ENCODE measurements around the gene COL6A2. TPM values are rescaled to one million over a fixed set of nuclear protein-coding genes. Genes with fewer than 3 reads are reported as not detected.
"Not testable (repeated sequence)": the region's sequence is repeated elsewhere in the genome, so short reads cannot be mapped to it uniquely, and the experiment has no call there.

The COL6A2 gene
- total and polyA plus RNA-seq, 9 donors = 481 to 1,002 (median 671) TPM

GRCh38 chr21:46131588-46131837, 33.6 kb downstream of the COL6A2 start:
- Histone ChIP-seq H3K4me3 (ENCODE audit: low read length) (no peak overlapping the region), H3K27ac (ENCODE audit: low read length) (no peak overlapping the region), H3K36me3 (ENCODE audit: control insufficient read depth, insufficient read depth, low read length) (peaks cover 28% of the 10 kb centered on the region), H3K27me3 (ENCODE audit: control insufficient read depth, insufficient read depth, low read length) (peaks cover 2% of the 10 kb centered on the region), H3K4me1 (ENCODE audit: control insufficient read depth, insufficient read depth, low read length) (peaks cover 11% of the 10 kb centered on the region), H3K9me3 (replicated peaks; ENCODE audit: control insufficient read depth, low read depth, low read length) (no peaks in the 10 kb centered on the region)
- 82% methylated on average over 4 of the region's 4 CpGs for WGBS (ENCODE audit: insufficient coverage)
- DNase-seq = no peak

- Histone ChIP-seq H3K36me3 (ENCODE audit: control insufficient read depth, insufficient read depth, low read length) (peaks cover 22% of the 10 kb centered on the region), H3K4me1 (ENCODE audit: control insufficient read depth, insufficient read depth, low read length) (peaks cover 13% of the 10 kb centered on the region), H3K27ac (ENCODE audit: low read length) (no peak overlapping the region), H3K4me3 (ENCODE audit: low read length) (no peak overlapping the region), H3K9me3 (replicated peaks; ENCODE audit: control insufficient read depth, low read depth, low read length) (no peaks in the 10 kb centered on the region), H3K27me3 (ENCODE audit: control insufficient read depth, insufficient read depth, low read length) (peaks cover 2% of the 10 kb centered on the region)
- WGBS (ENCODE audit: insufficient coverage) = 93% methylated on average over 85 of the region's 85 CpGs
- no peak for DNase-seq
These were observed 34.1 kb downstream of the COL6A2 start for GRCh38 chr21:46131838-46132651.

- H3K27me3 ChIP-seq (ENCODE audit: control insufficient read depth, insufficient read depth, low read length) = peaks cover 14% of the 10 kb centered on the region
- no peak overlapping the region for H3K4me3 ChIP-seq (ENCODE audit: low read length)
- no peaks in the 10 kb centered on the region for H3K9me3 ChIP-seq (replicated peaks; ENCODE audit: control insufficient read depth, low read depth, low read length)
- peaks cover 9% of the 10 kb centered on the region for H3K4me1 ChIP-seq (ENCODE audit: control insufficient read depth, insufficient read depth, low read length)
- H3K36me3 ChIP-seq (ENCODE audit: control insufficient read depth, insufficient read depth, low read length) = peaks cover 4% of the 10 kb centered on the region
- H3K27ac ChIP-seq (ENCODE audit: low read length) = no peak overlapping the region
- DNase-seq = no peak
- 20% methylated on average over 1 of the region's 7 CpGs for WGBS (ENCODE audit: insufficient coverage)
These were observed 38.0 kb downstream of the COL6A2 start for GRCh38 chr21:46135782-46136395.

DNA sequence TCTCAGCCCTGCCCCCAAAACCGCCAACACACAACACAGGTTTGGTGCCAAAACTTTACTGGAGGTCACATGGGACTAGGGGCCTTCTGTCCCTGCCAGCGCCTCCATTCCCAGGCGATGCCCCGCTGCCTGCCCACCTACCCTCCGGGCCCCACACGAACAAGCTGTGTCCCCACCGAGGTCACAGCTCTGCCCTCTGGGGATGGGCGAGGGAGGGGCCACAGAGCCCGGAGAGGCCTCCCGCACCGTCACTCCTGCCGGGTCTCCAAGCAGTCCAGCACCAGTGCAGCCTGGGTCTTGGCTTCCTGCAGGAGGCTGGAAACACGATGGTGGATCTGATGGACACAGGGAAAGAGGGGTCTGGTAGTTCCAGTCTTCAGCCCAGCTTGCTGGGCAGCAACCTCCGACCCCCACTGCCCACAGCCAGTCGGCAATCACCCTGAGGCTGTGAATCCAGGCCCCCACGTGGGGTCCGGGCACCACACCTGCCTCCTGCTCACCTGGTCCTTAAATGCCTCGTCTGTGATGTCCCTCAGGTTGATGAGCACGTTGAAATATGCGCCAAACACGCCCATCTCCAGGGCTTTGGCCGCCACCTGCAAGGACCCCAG, 38.9 kb downstream of the COL6A2 start:
- Histone ChIP-seq H3K9me3 (replicated peaks; ENCODE audit: control insufficient read depth, low read depth, low read length) (no peaks in the 10 kb centered on the region), H3K27me3 (ENCODE audit: control insufficient read depth, insufficient read depth, low read length) (peaks cover 18% of the 10 kb centered on the region), H3K4me1 (ENCODE audit: control insufficient read depth, insufficient read depth, low read length) (peaks cover 9% of the 10 kb centered on the region), H3K4me3 (ENCODE audit: low read length) (no peak overlapping the region), H3K36me3 (ENCODE audit: control insufficient read depth, insufficient read depth, low read length) (peaks cover 4% of the 10 kb centered on the region), H3K27ac (ENCODE audit: low read length) (no peak overlapping the region)
- DNase-seq = no peak
- whole genome bisulfite sequencing (ENCODE audit: insufficient coverage) = 69% methylated on average over 21 of the region's 22 CpGs

DNA sequence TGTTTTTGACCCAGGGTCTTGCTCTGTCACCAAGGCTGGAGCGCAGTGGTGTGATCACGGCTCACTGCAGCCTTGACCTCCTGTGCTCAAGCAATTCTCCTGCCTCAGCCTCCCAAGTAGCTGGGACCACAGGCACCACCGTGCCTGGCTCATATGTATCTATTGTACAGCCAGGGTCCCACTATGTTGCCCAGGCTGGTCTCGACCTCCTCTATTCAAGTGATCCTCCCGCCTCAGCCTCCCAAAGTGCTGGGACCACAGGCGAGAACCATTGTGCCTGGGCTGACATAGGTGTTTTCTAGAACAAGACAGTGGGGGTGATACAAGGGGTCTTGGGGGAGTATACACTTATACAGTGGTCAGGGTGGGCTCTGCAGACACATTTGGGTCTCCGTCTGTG, 40.0 kb downstream of the COL6A2 start:
- Histone ChIP-seq H3K27me3 (ENCODE audit: control insufficient read depth, insufficient read depth, low read length) (peaks cover 25% of the 10 kb centered on the region), H3K27ac (ENCODE audit: low read length) (no peak overlapping the region), H3K4me3 (ENCODE audit: low read length) (no peak overlapping the region), H3K4me1 (ENCODE audit: control insufficient read depth, insufficient read depth, low read length) (peaks cover 8% of the 10 kb centered on the region), H3K9me3 (replicated peaks; ENCODE audit: control insufficient read depth, low read depth, low read length) (no peaks in the 10 kb centered on the region), H3K36me3 (ENCODE audit: control insufficient read depth, insufficient read depth, low read length) (no peaks in the 10 kb centered on the region)
- WGBS (ENCODE audit: insufficient coverage) = 76% methylated on average over 5 of the region's 7 CpGs
- no peak for DNase-seq

DNA sequence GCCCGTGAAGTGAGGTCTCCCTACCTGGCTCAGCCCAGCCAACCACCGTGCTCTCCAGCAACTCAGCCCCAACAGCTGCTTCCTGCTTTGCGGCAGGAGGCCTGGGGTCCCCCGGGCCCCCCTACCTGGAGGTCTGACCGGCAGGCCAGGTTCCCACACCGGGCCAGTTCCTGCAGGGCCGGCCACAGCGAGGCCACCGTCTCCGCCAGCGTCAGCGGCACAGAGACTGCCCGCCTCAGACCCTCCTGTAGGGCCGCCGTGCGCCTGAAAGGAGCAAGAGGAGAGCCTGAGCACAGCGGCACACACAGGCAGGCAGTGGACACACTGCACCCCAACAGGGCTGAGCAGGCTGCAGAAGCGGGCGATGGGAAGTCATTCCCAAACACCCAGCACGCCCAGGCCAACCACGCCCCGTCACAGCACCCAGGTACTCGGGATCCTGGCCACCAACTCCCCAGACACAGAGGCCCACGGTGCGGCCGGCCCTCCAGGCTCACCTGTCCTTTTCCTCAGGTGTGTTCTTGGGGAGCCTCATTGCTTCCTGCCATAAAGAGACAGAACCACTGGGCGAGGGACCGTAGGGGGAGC, 40.6 kb downstream of the COL6A2 start:
- H3K9me3 ChIP-seq (replicated peaks; ENCODE audit: control insufficient read depth, low read depth, low read length) = no peaks in the 10 kb centered on the region
- H3K4me3 ChIP-seq (ENCODE audit: low read length) = no peak overlapping the region
- 77% methylated on average over 21 of the region's 28 CpGs for WGBS (ENCODE audit: insufficient coverage)
- no peaks in the 10 kb centered on the region for H3K36me3 ChIP-seq (ENCODE audit: control insufficient read depth, insufficient read depth, low read length)
- H3K27ac ChIP-seq (ENCODE audit: low read length) = no peak overlapping the region
- peaks cover 25% of the 10 kb centered on the region for H3K27me3 ChIP-seq (ENCODE audit: control insufficient read depth, insufficient read depth, low read length)
- H3K4me1 ChIP-seq (ENCODE audit: control insufficient read depth, insufficient read depth, low read length) = peaks cover 6% of the 10 kb centered on the region
- DNase-seq = no peak

- no peak overlapping the region for H3K27ac ChIP-seq (ENCODE audit: low read length)
- DNase-seq = no peak
- 90% methylated on average over 4 of the region's 15 CpGs for WGBS (ENCODE audit: insufficient coverage)
- peaks cover 25% of the 10 kb centered on the region for H3K27me3 ChIP-seq (ENCODE audit: control insufficient read depth, insufficient read depth, low read length)
- no peaks in the 10 kb centered on the region for H3K36me3 ChIP-seq (ENCODE audit: control insufficient read depth, insufficient read depth, low read length)
- no peak overlapping the region for H3K4me3 ChIP-seq (ENCODE audit: low read length)
- H3K4me1 ChIP-seq (ENCODE audit: control insufficient read depth, insufficient read depth, low read length) = peaks cover 13% of the 10 kb centered on the region
- no peaks in the 10 kb centered on the region for H3K9me3 ChIP-seq (replicated peaks; ENCODE audit: control insufficient read depth, low read depth, low read length)
These were observed 41.8 kb downstream of the COL6A2 start for GRCh38 chr21:46139686-46140085.

DNA sequence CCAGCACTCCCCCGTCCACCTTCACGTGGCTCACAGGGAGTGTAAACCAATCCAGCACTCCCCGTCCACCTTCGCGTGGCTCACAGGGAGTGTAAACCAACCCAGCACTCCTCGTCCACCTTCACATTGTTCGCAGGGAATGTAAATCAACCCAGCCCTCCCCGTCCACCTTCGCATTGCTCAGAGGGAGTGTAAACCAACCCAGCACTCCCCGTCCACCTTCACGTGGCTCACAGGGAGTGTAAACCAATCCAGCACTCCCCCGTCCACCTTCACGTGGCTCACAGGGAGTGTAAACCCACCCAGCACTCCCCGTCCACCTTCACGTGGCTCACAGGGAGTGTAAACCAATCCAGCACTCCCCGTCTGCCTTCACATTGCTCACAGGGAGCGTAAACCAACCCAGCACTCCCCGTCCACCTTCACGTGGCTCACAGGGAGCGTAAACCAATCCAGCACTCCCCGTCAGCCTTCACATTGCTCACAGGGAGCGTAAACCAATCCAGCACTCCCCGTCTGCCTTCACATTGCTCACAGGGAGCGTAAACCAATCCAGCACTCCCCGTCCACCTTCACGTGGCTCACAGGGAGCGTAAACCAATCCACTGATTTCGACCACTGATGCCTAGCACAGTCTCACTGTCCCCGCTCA, 42.6 kb downstream of the COL6A2 start:
- 22% methylated on average over 27 of the region's 29 CpGs for WGBS (ENCODE audit: insufficient coverage)
- H3K4me3 ChIP-seq (ENCODE audit: low read length); H3K36me3 ChIP-seq (ENCODE audit: control insufficient read depth, insufficient read depth, low read length); H3K9me3 ChIP-seq (replicated peaks; ENCODE audit: control insufficient read depth, low read depth, low read length); H3K27ac ChIP-seq (ENCODE audit: low read length); DNase-seq: not testable (repeated sequence)
- Histone ChIP-seq H3K4me1 (ENCODE audit: control insufficient read depth, insufficient read depth, low read length) (peaks cover 13% of the 10 kb centered on the region), H3K27me3 (ENCODE audit: control insufficient read depth, insufficient read depth, low read length) (peaks cover 23% of the 10 kb centered on the region)

DNA sequence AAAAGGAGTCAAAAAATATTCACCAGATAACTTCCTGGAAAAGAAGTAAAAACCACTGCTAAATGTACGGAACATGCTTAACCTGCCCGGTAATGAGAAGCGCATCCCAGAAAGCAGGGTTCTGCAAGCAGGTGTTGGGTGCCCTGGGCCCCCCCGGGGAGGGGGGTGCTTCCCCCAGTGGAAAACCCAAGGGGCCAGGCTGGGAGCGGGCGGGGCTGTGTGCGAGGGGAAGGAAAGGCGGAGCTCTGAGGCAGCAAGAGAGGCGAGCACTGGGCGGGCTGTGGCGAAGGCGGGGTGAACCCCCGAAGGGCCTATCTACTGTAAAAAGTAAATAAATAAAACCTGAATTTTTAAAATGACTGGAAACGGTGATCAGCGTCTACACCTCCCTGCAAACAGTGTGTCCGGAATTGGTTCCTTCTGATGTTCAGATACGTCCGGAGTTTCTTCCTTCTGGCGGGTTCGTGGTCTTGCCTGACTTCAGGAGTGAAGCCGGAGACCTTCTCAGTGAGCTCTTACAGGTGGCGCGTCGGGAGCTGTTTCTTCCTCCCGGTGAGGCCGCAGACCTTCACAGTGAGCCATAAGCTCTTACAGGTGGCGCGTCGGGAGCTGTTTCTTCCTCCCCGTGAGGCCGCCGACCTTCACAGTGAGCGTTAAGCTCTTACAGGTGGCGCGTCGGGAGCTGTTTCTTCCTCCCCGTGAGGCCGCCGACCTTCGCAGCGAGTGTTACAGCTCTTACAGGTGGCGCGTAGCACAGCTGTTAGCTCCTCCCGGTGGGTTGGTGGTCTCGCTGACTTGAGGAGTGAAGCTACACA, 44.1 kb downstream of the COL6A2 start:
- 82% methylated on average over 36 of the region's 45 CpGs for WGBS (ENCODE audit: insufficient coverage)
- no peak overlapping the region for H3K27ac ChIP-seq (ENCODE audit: low read length)
- no peak for DNase-seq
- peaks cover 23% of the 10 kb centered on the region for H3K27me3 ChIP-seq (ENCODE audit: control insufficient read depth, insufficient read depth, low read length)
- H3K9me3 ChIP-seq (replicated peaks; ENCODE audit: control insufficient read depth, low read depth, low read length) = no peaks in the 10 kb centered on the region
- peaks cover 6% of the 10 kb centered on the region for H3K4me1 ChIP-seq (ENCODE audit: control insufficient read depth, insufficient read depth, low read length)
- H3K4me3 ChIP-seq (ENCODE audit: low read length) = no peak overlapping the region
- no peaks in the 10 kb centered on the region for H3K36me3 ChIP-seq (ENCODE audit: control insufficient read depth, insufficient read depth, low read length)

All from muscle of leg (tissue), 11 donors.